ENCODE data around the gene BAHCC1. TPM values are rescaled to one million over a fixed set of nuclear protein-coding genes. Genes with fewer than 3 reads are reported as not detected.

The BAHCC1 gene
- total RNA-seq, 1 donor from 2014 or later: 8.4 TPM

DNA sequence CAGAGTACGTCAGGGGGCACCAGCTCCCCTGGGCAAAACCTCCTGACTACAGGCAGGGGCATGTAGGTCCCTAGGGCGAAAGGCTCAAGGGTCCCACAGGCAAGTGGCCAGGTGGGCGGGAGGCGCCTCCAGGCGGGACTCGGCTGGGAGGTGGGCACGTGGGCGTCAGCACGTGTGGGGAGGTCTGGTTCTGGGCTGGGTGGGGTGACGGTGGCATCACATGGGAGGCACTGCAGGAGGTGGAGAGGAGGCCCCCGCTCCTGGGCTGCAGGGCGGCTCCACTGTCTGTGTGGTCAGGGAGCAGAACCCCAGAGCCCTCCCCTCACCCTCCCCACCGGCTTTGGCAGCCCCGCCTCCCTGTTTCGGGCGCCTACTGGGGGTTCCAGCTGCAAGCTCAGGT, 64.6 kb downstream of the BAHCC1 start:
- Histone ChIP-seq H3K27me3 (ENCODE audit: control insufficient read depth in 3 of 3, insufficient read depth in 3 of 3, low read length in 3 of 3) (no peaks in the 10 kb centered on the region), H3K27ac (ENCODE audit: low read depth, low read length) (no peak overlapping the region), H3K4me1 (ENCODE audit: control insufficient read depth in 3 of 3, insufficient read depth in 3 of 3, low read length in 3 of 3) (no peaks in the 10 kb centered on the region), H3K4me3 (ENCODE audit: low read length in 3 of 3) (no peak overlapping the region), H3K9ac (ENCODE audit: low read depth in 1 of 3, low read length in 3 of 3) (no peak overlapping the region), H3K9me3 (ENCODE audit: control insufficient read depth in 3 of 3, low read length in 3 of 3) (no peaks in the 10 kb centered on the region), H3K36me3 (ENCODE audit: control insufficient read depth in 3 of 3, insufficient read depth in 3 of 3, low read length in 3 of 3) (peaks cover 7 to 10% (median 7%) of the 10 kb centered on the region in 3 donors)

DNA sequence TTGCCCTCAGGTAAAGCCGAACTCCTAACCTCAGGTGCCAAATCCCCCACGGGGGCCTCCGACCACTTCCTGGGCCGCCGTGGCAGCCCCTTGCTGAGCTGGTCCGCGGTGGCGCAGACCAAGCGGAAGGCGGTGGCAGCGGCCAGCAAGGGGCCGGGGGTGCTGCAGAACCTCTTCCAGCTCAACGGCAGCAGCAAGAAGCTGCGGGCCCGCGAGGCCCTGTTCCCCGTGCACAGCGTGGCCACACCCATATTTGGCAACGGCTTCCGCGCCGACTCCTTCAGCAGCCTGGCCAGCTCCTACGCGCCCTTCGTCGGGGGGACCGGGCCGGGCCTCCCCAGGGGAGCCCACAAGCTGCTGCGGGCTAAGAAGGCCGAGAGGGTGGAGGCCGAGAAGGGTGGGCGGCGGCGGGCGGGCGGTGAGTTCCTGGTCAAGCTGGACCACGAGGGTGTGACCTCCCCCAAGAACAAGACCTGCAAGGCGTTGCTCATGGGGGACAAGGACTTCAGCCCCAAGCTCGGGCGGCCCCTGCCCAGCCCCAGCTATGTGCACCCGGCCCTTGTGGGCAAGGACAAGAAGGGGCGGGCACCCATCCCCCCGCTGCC, 65.7 kb downstream of the BAHCC1 start:
- Histone ChIP-seq H3K4me1 (ENCODE audit: control insufficient read depth in 3 of 3, insufficient read depth in 3 of 3, low read length in 3 of 3) (no peaks in the 10 kb centered on the region), H3K36me3 (ENCODE audit: control insufficient read depth in 3 of 3, insufficient read depth in 3 of 3, low read length in 3 of 3) (peaks cover 6 to 7% (median 7%) of the 10 kb centered on the region in 3 donors), H3K27ac (ENCODE audit: low read depth, low read length) (no peak overlapping the region), H3K27me3 (ENCODE audit: control insufficient read depth in 3 of 3, insufficient read depth in 3 of 3, low read length in 3 of 3) (no peaks in the 10 kb centered on the region), H3K4me3 (ENCODE audit: low read length in 3 of 3) (no peak overlapping the region), H3K9me3 (ENCODE audit: control insufficient read depth in 3 of 3, low read length in 3 of 3) (no peaks in the 10 kb centered on the region), H3K9ac (ENCODE audit: low read depth in 1 of 3, low read length in 3 of 3) (no peak overlapping the region)

DNA sequence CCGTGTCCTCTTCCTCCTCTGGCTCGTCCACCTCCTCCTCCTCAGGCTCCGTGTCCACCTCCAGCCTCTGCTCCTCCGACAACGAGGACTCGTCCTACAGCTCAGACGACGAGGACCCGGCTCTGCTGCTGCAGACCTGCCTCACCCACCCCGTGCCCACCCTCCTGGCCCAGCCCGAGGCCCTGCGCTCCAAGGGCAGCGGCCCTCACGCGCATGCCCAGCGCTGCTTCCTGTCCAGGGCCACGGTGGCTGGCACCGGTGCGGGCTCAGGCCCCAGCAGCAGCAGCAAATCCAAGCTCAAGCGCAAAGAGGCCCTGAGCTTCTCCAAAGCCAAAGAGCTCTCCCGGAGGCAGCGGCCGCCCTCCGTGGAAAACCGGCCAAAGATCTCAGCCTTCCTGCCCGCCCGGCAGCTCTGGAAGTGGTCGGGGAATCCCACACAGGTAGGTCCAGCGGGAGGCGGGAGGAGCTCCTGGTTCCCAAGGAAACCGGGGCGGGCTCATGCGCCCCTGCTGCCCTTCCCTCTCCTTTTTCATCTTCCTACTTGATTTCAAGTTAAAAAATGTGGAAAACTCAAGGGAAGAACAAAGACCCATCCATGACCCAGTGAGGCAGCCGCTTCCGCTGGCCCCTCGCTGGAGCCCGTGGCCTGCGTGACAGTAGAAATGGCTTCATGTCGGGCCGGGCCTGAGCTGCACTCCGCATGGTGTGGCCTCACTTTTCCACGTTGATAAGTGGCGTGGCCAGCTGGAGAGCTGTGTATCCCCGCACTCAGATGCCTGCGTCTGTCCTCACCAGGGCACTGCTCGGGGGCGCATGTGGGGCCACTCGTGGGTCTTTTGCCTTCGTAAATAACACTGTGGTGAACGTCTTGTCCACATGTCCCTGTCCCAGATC, 66.6 kb downstream of the BAHCC1 start:
- Histone ChIP-seq H3K4me3 (ENCODE audit: low read length in 3 of 3) (no peak overlapping the region), H3K4me1 (ENCODE audit: control insufficient read depth in 3 of 3, insufficient read depth in 3 of 3, low read length in 3 of 3) (no peaks in the 10 kb centered on the region), H3K36me3 (ENCODE audit: control insufficient read depth in 3 of 3, insufficient read depth in 3 of 3, low read length in 3 of 3) (peaks cover 6 to 7% (median 7%) of the 10 kb centered on the region in 3 donors), H3K27ac (ENCODE audit: low read depth, low read length) (no peak overlapping the region), H3K9me3 (ENCODE audit: control insufficient read depth in 3 of 3, low read length in 3 of 3) (no peaks in the 10 kb centered on the region), H3K9ac (ENCODE audit: low read depth in 1 of 3, low read length in 3 of 3) (no peak overlapping the region), H3K27me3 (ENCODE audit: control insufficient read depth in 3 of 3, insufficient read depth in 3 of 3, low read length in 3 of 3) (no peaks in the 10 kb centered on the region)

DNA sequence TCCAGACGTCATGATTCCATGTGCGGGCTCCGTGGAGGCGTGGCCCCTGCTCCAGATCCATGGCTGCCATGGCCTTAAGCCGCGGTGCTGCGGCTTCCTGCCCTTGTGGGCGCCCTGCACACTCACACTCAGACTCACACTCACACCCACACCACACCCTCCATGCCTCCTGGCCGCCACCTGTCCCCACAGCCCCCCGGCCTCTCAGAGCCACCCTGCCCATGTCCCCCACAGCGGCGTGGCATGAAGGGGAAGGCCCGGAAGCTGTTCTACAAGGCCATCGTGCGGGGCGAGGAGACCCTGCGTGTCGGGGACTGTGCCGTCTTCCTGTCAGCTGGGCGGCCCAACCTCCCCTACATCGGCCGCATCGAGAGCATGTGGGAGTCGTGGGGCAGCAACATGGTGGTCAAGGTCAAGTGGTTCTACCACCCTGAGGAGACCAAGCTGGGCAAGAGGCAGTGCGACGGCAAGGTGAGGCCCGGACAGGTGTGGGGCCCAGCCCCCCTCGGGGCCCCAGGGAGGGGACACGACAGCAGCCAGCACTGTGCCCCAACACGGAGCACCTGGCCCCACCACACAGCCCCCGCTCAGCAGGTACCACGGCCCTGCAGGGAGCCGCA, 67.4 kb downstream of the BAHCC1 start:
- no peak overlapping the region for H3K27ac ChIP-seq (ENCODE audit: low read depth, low read length)
- H3K4me3 ChIP-seq (ENCODE audit: low read length in 3 of 3): no peak overlapping the region
- H3K9ac ChIP-seq (ENCODE audit: low read depth in 1 of 3, low read length in 3 of 3): no peak overlapping the region
- no peaks in the 10 kb centered on the region for H3K27me3 ChIP-seq (ENCODE audit: control insufficient read depth in 3 of 3, insufficient read depth in 3 of 3, low read length in 3 of 3)
- H3K4me1 ChIP-seq (ENCODE audit: control insufficient read depth in 3 of 3, insufficient read depth in 3 of 3, low read length in 3 of 3): no peaks in the 10 kb centered on the region
- no peaks in the 10 kb centered on the region for H3K9me3 ChIP-seq (ENCODE audit: control insufficient read depth in 3 of 3, low read length in 3 of 3)
- peaks cover 6 to 7% (median 7%) of the 10 kb centered on the region in 3 donors for H3K36me3 ChIP-seq (ENCODE audit: control insufficient read depth in 3 of 3, insufficient read depth in 3 of 3, low read length in 3 of 3)

DNA sequence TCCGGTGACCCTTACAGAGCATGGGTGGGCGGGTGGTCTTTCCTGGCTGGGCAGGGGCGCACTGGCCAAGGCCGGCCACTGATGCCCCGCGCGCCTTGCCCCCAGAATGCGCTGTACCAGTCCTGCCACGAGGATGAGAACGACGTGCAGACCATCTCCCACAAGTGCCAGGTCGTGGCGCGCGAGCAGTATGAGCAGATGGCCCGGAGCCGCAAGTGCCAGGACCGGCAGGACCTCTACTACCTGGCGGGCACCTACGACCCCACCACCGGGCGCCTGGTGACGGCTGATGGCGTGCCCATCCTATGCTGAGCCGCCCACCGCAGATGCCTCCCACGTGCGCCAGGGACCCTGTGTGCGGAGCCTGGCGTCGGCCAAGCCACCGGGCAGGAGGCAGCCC, 68.2 kb downstream of the BAHCC1 start:
- Histone ChIP-seq H3K9ac (ENCODE audit: low read depth in 1 of 3, low read length in 3 of 3) (no peak overlapping the region), H3K36me3 (ENCODE audit: control insufficient read depth in 3 of 3, insufficient read depth in 3 of 3, low read length in 3 of 3) (peaks cover 6 to 7% (median 7%) of the 10 kb centered on the region in 3 donors), H3K27ac (ENCODE audit: low read depth, low read length) (no peak overlapping the region), H3K4me3 (ENCODE audit: low read length in 3 of 3) (no peak overlapping the region), H3K9me3 (ENCODE audit: control insufficient read depth in 3 of 3, low read length in 3 of 3) (no peaks in the 10 kb centered on the region), H3K4me1 (ENCODE audit: control insufficient read depth in 3 of 3, insufficient read depth in 3 of 3, low read length in 3 of 3) (no peaks in the 10 kb centered on the region), H3K27me3 (ENCODE audit: control insufficient read depth in 3 of 3, insufficient read depth in 3 of 3, low read length in 3 of 3) (no peaks in the 10 kb centered on the region)

DNA sequence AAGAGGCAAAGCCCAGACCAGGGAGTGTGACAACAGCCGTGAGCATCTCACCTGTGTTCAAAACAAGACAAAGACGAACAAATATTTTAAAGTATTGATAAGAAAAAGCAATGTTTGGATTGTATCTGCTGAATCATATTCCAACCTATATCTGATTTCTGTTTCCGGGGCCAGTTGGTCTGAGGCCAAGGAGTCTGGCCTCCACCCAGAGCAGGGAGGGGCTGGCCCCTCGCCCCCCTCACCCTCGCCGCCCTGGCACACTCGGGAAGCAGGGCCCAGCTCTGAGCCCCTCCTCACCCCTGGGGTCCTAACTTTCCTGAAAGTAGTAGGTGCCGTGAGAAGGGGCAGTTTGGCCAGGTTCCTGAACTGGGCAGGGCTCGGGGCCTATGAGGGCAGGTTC, 69.3 kb downstream of the BAHCC1 start:
- Histone ChIP-seq H3K4me1 (ENCODE audit: control insufficient read depth in 3 of 3, insufficient read depth in 3 of 3, low read length in 3 of 3) (no peaks in the 10 kb centered on the region), H3K4me3 (ENCODE audit: low read length in 3 of 3) (no peak overlapping the region), H3K9ac (ENCODE audit: low read depth in 1 of 3, low read length in 3 of 3) (no peak overlapping the region), H3K27me3 (ENCODE audit: control insufficient read depth in 3 of 3, insufficient read depth in 3 of 3, low read length in 3 of 3) (no peaks in the 10 kb centered on the region), H3K27ac (ENCODE audit: low read depth, low read length) (no peak overlapping the region), H3K36me3 (ENCODE audit: control insufficient read depth in 3 of 3, insufficient read depth in 3 of 3, low read length in 3 of 3) (peaks cover 6 to 7% (median 7%) of the 10 kb centered on the region in 3 donors), H3K9me3 (ENCODE audit: control insufficient read depth in 3 of 3, low read length in 3 of 3) (no peaks in the 10 kb centered on the region)

DNA sequence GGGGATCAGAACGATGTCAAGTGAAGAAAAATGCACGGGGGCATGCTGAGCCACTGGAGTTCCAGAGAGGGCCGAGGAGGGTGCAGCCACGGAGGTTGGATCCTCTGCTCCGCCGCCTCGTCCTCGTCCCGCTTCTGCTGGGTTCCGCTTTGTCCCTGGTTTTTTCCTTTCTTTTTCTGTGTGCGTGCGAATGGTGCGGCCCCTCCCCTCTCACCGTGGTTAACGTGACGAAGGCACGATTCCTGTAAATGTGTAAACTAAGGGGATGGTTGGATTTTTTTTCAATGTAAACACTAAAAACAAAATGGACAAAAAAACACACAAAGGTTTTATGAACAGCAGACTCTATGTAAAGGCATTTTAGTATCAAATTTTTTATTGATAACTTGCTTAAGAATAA, 70.7 kb downstream of the BAHCC1 start:
- no peaks in the 10 kb centered on the region for H3K27me3 ChIP-seq (ENCODE audit: control insufficient read depth in 3 of 3, insufficient read depth in 3 of 3, low read length in 3 of 3)
- no peak overlapping the region for H3K4me3 ChIP-seq (ENCODE audit: low read length in 3 of 3)
- no peak overlapping the region for H3K27ac ChIP-seq (ENCODE audit: low read depth, low read length)
- no peaks in the 10 kb centered on the region for H3K9me3 ChIP-seq (ENCODE audit: control insufficient read depth in 3 of 3, low read length in 3 of 3)
- no peak overlapping the region for H3K9ac ChIP-seq (ENCODE audit: low read depth in 1 of 3, low read length in 3 of 3)
- peaks cover 0 to 6% (median 0%) of the 10 kb centered on the region in 3 donors for H3K4me1 ChIP-seq (ENCODE audit: control insufficient read depth in 3 of 3, insufficient read depth in 3 of 3, low read length in 3 of 3)
- H3K36me3 ChIP-seq (ENCODE audit: control insufficient read depth in 3 of 3, insufficient read depth in 3 of 3, low read length in 3 of 3): peaks cover 6 to 7% (median 7%) of the 10 kb centered on the region in 3 donors

DNA sequence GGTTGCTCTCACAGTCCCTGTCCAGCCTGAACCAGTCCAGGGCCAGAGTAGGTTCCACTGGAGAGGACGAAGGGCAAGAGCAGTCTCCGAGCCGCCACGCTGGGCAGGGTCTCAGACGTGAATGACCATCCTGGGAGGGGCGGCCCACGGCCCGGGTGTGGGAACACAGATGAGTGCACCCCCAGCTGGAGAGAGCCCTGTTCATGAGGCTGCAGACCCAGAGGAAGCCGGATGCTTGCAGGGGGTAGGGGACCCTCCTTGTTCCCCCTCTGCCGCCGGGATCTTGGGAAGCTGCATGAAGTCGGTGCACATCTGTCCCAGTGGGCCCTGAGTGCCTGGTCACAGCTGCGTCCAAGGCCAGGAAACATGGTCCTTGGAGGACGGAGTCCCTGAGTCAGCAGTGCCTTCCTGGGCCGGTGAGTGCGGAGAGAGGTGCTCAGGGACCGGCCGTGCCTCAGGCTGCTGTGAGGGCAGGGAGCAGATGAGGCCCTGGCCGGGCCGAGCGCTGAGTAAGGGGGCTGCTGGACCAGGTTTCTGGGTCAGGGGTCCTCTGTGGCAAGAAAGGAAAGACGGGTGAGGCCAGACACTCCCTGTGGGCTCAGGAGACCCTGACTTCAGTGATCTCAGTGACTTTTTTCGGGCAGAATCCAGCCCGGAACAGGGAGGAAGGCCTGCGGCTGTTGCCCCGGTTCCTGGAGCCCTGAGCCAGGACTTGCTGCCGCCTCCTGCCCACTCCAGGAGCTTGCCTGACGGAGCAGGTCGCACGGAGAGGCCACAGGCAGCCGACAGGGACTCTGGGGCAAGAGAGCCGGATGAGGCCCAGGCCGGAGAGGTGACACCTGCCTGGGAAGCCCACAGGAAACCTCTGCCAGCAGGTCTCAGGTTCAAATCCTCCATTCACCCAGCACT, 71.6 kb downstream of the BAHCC1 start:
- no peaks in the 10 kb centered on the region for H3K9me3 ChIP-seq (ENCODE audit: control insufficient read depth in 3 of 3, low read length in 3 of 3)
- peaks cover 5 to 7% (median 6%) of the 10 kb centered on the region in 3 donors for H3K36me3 ChIP-seq (ENCODE audit: control insufficient read depth in 3 of 3, insufficient read depth in 3 of 3, low read length in 3 of 3)
- H3K27ac ChIP-seq (ENCODE audit: low read depth, low read length): no peak overlapping the region
- peaks cover 0 to 6% (median 0%) of the 10 kb centered on the region in 3 donors for H3K4me1 ChIP-seq (ENCODE audit: control insufficient read depth in 3 of 3, insufficient read depth in 3 of 3, low read length in 3 of 3)
- H3K27me3 ChIP-seq (ENCODE audit: control insufficient read depth in 3 of 3, insufficient read depth in 3 of 3, low read length in 3 of 3): no peaks in the 10 kb centered on the region
- H3K4me3 ChIP-seq (ENCODE audit: low read length in 3 of 3): no peak overlapping the region
- H3K9ac ChIP-seq (ENCODE audit: low read depth in 1 of 3, low read length in 3 of 3): no peak overlapping the region

DNA sequence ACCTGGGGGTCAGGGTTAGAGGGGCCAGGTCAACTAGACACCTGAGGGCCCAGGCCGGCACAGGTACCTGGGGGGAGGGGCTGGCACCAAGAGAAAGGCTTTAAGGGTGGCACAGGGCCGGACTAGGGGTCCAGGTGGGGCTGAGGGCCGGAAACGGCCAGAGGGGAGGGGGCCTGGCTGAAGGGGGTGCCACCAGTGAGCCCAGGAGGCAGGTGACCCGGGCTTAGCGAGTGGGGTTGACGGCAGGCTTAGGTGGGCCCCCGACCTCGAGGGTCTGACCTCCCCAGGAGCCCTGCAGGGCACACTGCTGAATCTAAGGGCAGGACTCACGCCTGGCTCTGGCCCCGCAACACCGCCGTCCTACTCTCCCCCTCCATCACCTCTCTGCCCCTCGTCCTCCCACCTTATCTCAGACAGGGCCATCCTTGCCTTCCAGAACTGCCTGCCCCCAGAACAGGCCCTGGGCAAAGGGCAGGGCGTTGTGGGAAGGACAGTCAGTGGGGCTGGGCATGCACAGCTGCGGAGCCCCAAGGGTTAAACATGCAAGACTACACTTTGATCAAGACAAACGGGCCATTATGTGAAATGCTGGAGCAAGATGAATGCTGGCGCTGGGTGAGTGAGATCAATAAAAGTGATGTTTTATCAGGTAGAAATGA, 73.0 kb downstream of the BAHCC1 start:
- Histone ChIP-seq H3K4me1 (ENCODE audit: control insufficient read depth in 3 of 3, insufficient read depth in 3 of 3, low read length in 3 of 3) (peaks cover 0 to 6% (median 0%) of the 10 kb centered on the region in 3 donors), H3K9ac (ENCODE audit: low read depth in 1 of 3, low read length in 3 of 3) (no peak overlapping the region), H3K36me3 (ENCODE audit: control insufficient read depth in 3 of 3, insufficient read depth in 3 of 3, low read length in 3 of 3) (peaks cover 0 to 3% (median 0%) of the 10 kb centered on the region in 3 donors), H3K9me3 (ENCODE audit: control insufficient read depth in 3 of 3, low read length in 3 of 3) (no peaks in the 10 kb centered on the region), H3K27me3 (ENCODE audit: control insufficient read depth in 3 of 3, insufficient read depth in 3 of 3, low read length in 3 of 3) (no peaks in the 10 kb centered on the region), H3K27ac (ENCODE audit: low read depth, low read length) (no peak overlapping the region), H3K4me3 (ENCODE audit: low read length in 3 of 3) (no peak overlapping the region)
